Uterus (tissue), 2 donors: ENCODE data around the gene NUDCD2.

Experiments used
- POLR2A ChIP-seq, 2 donors: fragments of 450-650 bp; IDR thresholded peaks; one replicate each; pipeline ENCODE4 v1.6.1; 2016; ENCODE audit warnings: antibody characterized with exemption in 2 of 2, mild to moderate bottlenecking in 1 of 2, moderate library complexity in 1 of 2
- TF ChIP-seq, protein P1 (sequence below), 4 experiments: fragments of 200-600 bp in 2 of 4; fragments of 450-650 bp in 2 of 4; sonication (generic) in 2 of 4; IDR thresholded peaks; one replicate each; pipeline ENCODE4 v1.5.1; 2016 to 2019; ENCODE audit warnings: antibody characterized with exemption in 4 of 4, mild to moderate bottlenecking in 2 of 4, moderate library complexity in 1 of 4

DNA sequence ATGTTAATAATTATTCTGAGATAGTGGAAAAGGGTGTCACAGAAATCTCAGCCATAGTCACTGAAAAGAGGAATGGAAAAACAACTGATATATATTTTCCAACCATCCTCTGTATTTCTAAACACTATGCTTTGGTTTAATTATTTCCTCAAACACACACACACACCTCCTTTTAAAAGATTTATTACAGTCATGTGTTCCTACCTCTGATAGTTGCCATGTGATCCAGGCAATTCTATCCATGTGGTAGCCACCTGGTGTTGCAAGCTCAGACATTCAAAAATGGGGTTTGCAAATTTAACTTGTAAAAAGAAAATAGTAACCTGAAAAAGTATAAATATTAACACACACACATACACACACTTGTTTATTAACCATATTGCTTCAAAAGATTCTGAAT is 62.5 kb downstream of the NUDCD2 start:
- TF ChIP-seq POLR2A (IDR thresholded peaks at IDR 0.05) = no peak
- TF ChIP-seq, protein P1, sequence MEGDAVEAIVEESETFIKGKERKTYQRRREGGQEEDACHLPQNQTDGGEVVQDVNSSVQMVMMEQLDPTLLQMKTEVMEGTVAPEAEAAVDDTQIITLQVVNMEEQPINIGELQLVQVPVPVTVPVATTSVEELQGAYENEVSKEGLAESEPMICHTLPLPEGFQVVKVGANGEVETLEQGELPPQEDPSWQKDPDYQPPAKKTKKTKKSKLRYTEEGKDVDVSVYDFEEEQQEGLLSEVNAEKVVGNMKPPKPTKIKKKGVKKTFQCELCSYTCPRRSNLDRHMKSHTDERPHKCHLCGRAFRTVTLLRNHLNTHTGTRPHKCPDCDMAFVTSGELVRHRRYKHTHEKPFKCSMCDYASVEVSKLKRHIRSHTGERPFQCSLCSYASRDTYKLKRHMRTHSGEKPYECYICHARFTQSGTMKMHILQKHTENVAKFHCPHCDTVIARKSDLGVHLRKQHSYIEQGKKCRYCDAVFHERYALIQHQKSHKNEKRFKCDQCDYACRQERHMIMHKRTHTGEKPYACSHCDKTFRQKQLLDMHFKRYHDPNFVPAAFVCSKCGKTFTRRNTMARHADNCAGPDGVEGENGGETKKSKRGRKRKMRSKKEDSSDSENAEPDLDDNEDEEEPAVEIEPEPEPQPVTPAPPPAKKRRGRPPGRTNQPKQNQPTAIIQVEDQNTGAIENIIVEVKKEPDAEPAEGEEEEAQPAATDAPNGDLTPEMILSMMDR (IDR thresholded peaks at IDR 0.05) = no peak
